Uterus (tissue), 4 donors: ENCODE results near the gene STK38. TPM values are rescaled to one million over a fixed set of nuclear protein-coding genes. Genes with fewer than 3 reads are reported as not detected.

Source experiments
- DNase-seq, 2 donors: peaks; one replicate each; pipeline ENCODE4 v3.0.0-alpha.2; 2019 to 2020
- H3K27ac ChIP-seq, 2 donors: fragments of 200-600 bp; sonication (generic); 1 replicate in 1 of 2; 2 replicates in 1 of 2; pipeline ENCODE4 v1.5.1; 2016 to 2018
- H3K27me3 ChIP-seq, 2 donors: fragments of 200-600 bp; sonication (generic); one replicate each; pipeline ENCODE4 v1.5.1; 2018 to 2019; ENCODE audit warnings: control low read depth in 1 of 2
- H3K36me3 ChIP-seq, 2 donors: fragments of 200-600 bp; sonication (generic); one replicate each; pipeline ENCODE4 v1.5.1; 2019; ENCODE audit warnings: control low read depth in 1 of 2
- H3K4me1 ChIP-seq, 2 donors: fragments of 200-600 bp; sonication (generic); one replicate each; pipeline ENCODE4 v1.5.1; 2018 to 2019; ENCODE audit warnings: control low read depth in 1 of 2
- H3K4me3 ChIP-seq, 2 donors: fragments of 200-600 bp; sonication (generic); 1 replicate in 1 of 2; 2 replicates in 1 of 2; pipeline ENCODE4 v1.5.1; 2018 to 2019; ENCODE audit warnings: mild to moderate bottlenecking in 1 of 2
- H3K9me3 ChIP-seq, 2 donors: fragments of 200-600 bp; sonication (generic); one replicate each; pipeline ENCODE4 v1.5.1; 2019; ENCODE audit warnings: control low read depth in 1 of 2
- CTCF ChIP-seq, 4 experiments: fragments of 200-600 bp in 2 of 4; fragments of 450-650 bp in 2 of 4; sonication (generic) in 2 of 4; IDR thresholded peaks; one replicate each; pipeline ENCODE4 v1.5.1; 2016 to 2019; ENCODE audit warnings: antibody characterized with exemption in 4 of 4, mild to moderate bottlenecking in 2 of 4, moderate library complexity in 1 of 4
- POLR2A ChIP-seq, 2 donors: fragments of 450-650 bp; IDR thresholded peaks; one replicate each; pipeline ENCODE4 v1.6.1; 2016; ENCODE audit warnings: antibody characterized with exemption in 2 of 2, mild to moderate bottlenecking in 1 of 2, moderate library complexity in 1 of 2
- intact Hi-C: fragments of 100-400 bp; cut with DNase I; formaldehyde crosslinking; loops from one replicate; pipeline ENCODE4 v1.15.1; 2023; ENCODE audit warnings: low total_unique reads
- total RNA-seq, 4 donors: library from RNA; depleted of rRNA in 3 of 4; stranded (reverse); fragments of >200 nt in 3 of 4; gene quantifications; one replicate each; pipeline versions ENCODE4 v1.1.0 to v1.2.4, GENCODE V29; 2014 to 2023
- donor health status: DM: yes; HTN: yes; CAD: no.

The STK38 gene
- total RNA-seq, 4 donors from 2014 or later = 10.6 to 30.0 (median 20.5) TPM

- no peak for DNase-seq
- H3K4me1 ChIP-seq = no peaks in the 10 kb centered on the region
- H3K27ac ChIP-seq = no peak overlapping the region
- TF ChIP-seq CTCF (IDR thresholded peaks at IDR 0.05) (no peak), POLR2A (IDR thresholded peaks at IDR 0.05) (no peak)
- no peaks in the 10 kb centered on the region for H3K9me3 ChIP-seq
- no peaks in the 10 kb centered on the region for H3K36me3 ChIP-seq
- no peaks in the 10 kb centered on the region for H3K27me3 ChIP-seq
- intact Hi-C loops = no loop called here
- no peak overlapping the region for H3K4me3 ChIP-seq
Measured at GRCh38 chr6:36523451-36523850, 23.8 kb downstream of the STK38 start.

- no peaks in the 10 kb centered on the region for H3K36me3 ChIP-seq
- H3K4me3 ChIP-seq = no peak overlapping the region
- H3K4me1 ChIP-seq = no peaks in the 10 kb centered on the region
- no peaks in the 10 kb centered on the region for H3K9me3 ChIP-seq
- H3K27me3 ChIP-seq = no peaks in the 10 kb centered on the region
- intact Hi-C loops = no loop called here
- TF ChIP-seq POLR2A (IDR thresholded peaks at IDR 0.05) (no peak), CTCF (IDR thresholded peaks at IDR 0.05) (no peak)
- DNase-seq = no peak
- no peak overlapping the region for H3K27ac ChIP-seq
Measured at GRCh38 chr6:36519352-36519751, 27.9 kb downstream of the STK38 start.

- no peak for DNase-seq
- Histone ChIP-seq H3K27me3 (no peaks in the 10 kb centered on the region), H3K4me3 (no peak overlapping the region), H3K36me3 (no peaks in the 10 kb centered on the region), H3K27ac (no peak overlapping the region), H3K4me1 (no peaks in the 10 kb centered on the region), H3K9me3 (no peaks in the 10 kb centered on the region)
- no peak for TF ChIP-seq POLR2A (IDR thresholded peaks at IDR 0.05)
- no peak for TF ChIP-seq CTCF (IDR thresholded peaks at IDR 0.05)
- intact Hi-C loops = no loop called here
Measured at GRCh38 chr6:36517408-36517807, 29.9 kb downstream of the STK38 start.

- intact Hi-C loops = no loop called here
- no peaks in the 10 kb centered on the region for H3K9me3 ChIP-seq
- no peak overlapping the region for H3K4me3 ChIP-seq
- H3K27me3 ChIP-seq = no peaks in the 10 kb centered on the region
- DNase-seq = no peak
- H3K27ac ChIP-seq = no peak overlapping the region
- no peaks in the 10 kb centered on the region for H3K36me3 ChIP-seq
- TF ChIP-seq POLR2A (IDR thresholded peaks at IDR 0.05) = no peak
- no peak for TF ChIP-seq CTCF (IDR thresholded peaks at IDR 0.05)
- no peaks in the 10 kb centered on the region for H3K4me1 ChIP-seq
Measured at GRCh38 chr6:36516988-36517387, 30.3 kb downstream of the STK38 start.

GRCh38 chr6:36516559-36516958 lies 30.7 kb downstream of the STK38 start:
- Histone ChIP-seq H3K27me3 (no peaks in the 10 kb centered on the region), H3K4me1 (no peaks in the 10 kb centered on the region), H3K4me3 (no peak overlapping the region), H3K36me3 (no peaks in the 10 kb centered on the region), H3K27ac (no peak overlapping the region), H3K9me3 (no peaks in the 10 kb centered on the region)
- TF ChIP-seq POLR2A (IDR thresholded peaks at IDR 0.05) = no peak
- TF ChIP-seq CTCF (IDR thresholded peaks at IDR 0.05) = no peak
- no peak for DNase-seq
- intact Hi-C loops = no loop called here
